CD14-positive monocyte (primary cell): ENCODE data around the gene NEURL1B. TPM values are rescaled to one million over a fixed set of nuclear protein-coding genes. Genes with fewer than 3 reads are reported as not detected.

Source experiments
- DNase-seq, 3 donors: peaks; one replicate each; pipeline ENCODE4 v3.0.0-alpha.2; 2011 to 2022
- H2AFZ ChIP-seq: 2 replicates; pipeline ENCODE4 v1.6.0; 2012; ENCODE audit warnings: mild to moderate bottlenecking, low read depth, low read length, inconsistent platforms; ENCODE audit not compliant: insufficient read depth, poor library complexity, severe bottlenecking
- H3K27ac ChIP-seq, 2 donors: 1 replicate in 1 of 2; 2 replicates in 1 of 2; pipeline ENCODE4 v1.5.1; 2012 to 2013; ENCODE audit warnings: low read length in 2 of 2, control low read depth in 1 of 2, inconsistent platforms in 1 of 2, low read depth in 1 of 2, mild to moderate bottlenecking in 1 of 2
- H3K27me3 ChIP-seq, 2 donors: one replicate each; pipeline versions ENCODE4 v1.6.0 to v1.6.1; 2011 to 2013; ENCODE audit warnings: low read length in 2 of 2; ENCODE audit not compliant: control insufficient read depth in 2 of 2, insufficient read depth in 2 of 2
- H3K36me3 ChIP-seq, 2 donors: replicated peaks in 1 of 2; 1 replicate in 1 of 2; 2 replicates in 1 of 2; pipeline versions ENCODE4 v1.5.1 to v1.6.1; 2012 to 2013; ENCODE audit warnings: low read length in 2 of 2, control low read depth in 1 of 2, inconsistent platforms in 1 of 2, mild to moderate bottlenecking in 1 of 2; ENCODE audit not compliant: insufficient read depth in 2 of 2, control insufficient read depth in 1 of 2
- H3K4me1 ChIP-seq, 2 donors: 1 replicate in 1 of 2; 2 replicates in 1 of 2; pipeline versions ENCODE4 v1.5.1 to v1.6.1; 2012 to 2013; ENCODE audit warnings: low read length in 2 of 2, control low read depth in 1 of 2, inconsistent platforms in 1 of 2, mild to moderate bottlenecking in 1 of 2, moderate library complexity in 1 of 2; ENCODE audit not compliant: insufficient read depth in 2 of 2, control insufficient read depth in 1 of 2
- H3K4me2 ChIP-seq: replicated peaks from 2 replicates; pipeline ENCODE3; 2012; ENCODE audit warnings: low read length, moderate library complexity, mild to moderate bottlenecking; ENCODE audit not compliant: poor library complexity, severe bottlenecking; ENCODE audit errors: extremely low read depth
- H3K4me3 ChIP-seq, 3 experiments: fragments of 200-600 bp in 1 of 3; sonication (generic) in 1 of 3; replicated peaks in 1 of 3; 1 replicate in 2 of 3; 2 replicates in 1 of 3; pipeline ENCODE4 v1.5.1; 2011 to 2013; ENCODE audit warnings: low read length in 3 of 3, mild to moderate bottlenecking in 3 of 3, control low read depth in 2 of 3, low read depth in 2 of 3, inconsistent platforms in 1 of 3, moderate library complexity in 1 of 3
- H3K79me2 ChIP-seq: 2 replicates; pipeline ENCODE4 v1.6.0; 2012; ENCODE audit warnings: mild to moderate bottlenecking, control low read depth, inconsistent platforms, low read length, moderate library complexity; ENCODE audit not compliant: insufficient read depth
- H3K9ac ChIP-seq: 2 replicates; pipeline ENCODE4 v1.6.0; 2017; ENCODE audit warnings: low read length, mild to moderate bottlenecking; ENCODE audit not compliant: insufficient read depth, poor library complexity, severe bottlenecking
- H3K9me3 ChIP-seq, 2 donors: replicated peaks in 1 of 2; 1 replicate in 1 of 2; 2 replicates in 1 of 2; pipeline versions ENCODE4 v1.5.1 to v1.6.1; 2012 to 2013; ENCODE audit warnings: low read length in 2 of 2, control low read depth in 1 of 2; ENCODE audit not compliant: control insufficient read depth in 1 of 2, insufficient read depth in 1 of 2
- H4K20me1 ChIP-seq: 2 replicates; pipeline ENCODE4 v1.6.0; 2012; ENCODE audit warnings: mild to moderate bottlenecking, low read length, control low read depth, moderate library complexity; ENCODE audit not compliant: insufficient read depth
- H3K27ac Mint-ChIP-seq, 7 donors: one replicate each; pipeline ENCODE4 v1.8.0; 2020; ENCODE audit warnings: mild to moderate bottlenecking in 7 of 7, mixed read lengths in 7 of 7, moderate library complexity in 6 of 7, inconsistent platforms in 2 of 7
- H3K27me3 Mint-ChIP-seq, 3 donors: one replicate each; pipeline ENCODE4 v1.8.0; 2021 to 2022; ENCODE audit warnings: low read depth in 3 of 3, mild to moderate bottlenecking in 3 of 3, mixed read lengths in 3 of 3, moderate library complexity in 3 of 3, inconsistent platforms in 1 of 3
- H3K36me3 Mint-ChIP-seq, 2 donors: one replicate each; pipeline ENCODE4 v1.8.0; 2020; ENCODE audit warnings: mixed read lengths in 2 of 2, inconsistent platforms in 1 of 2, mild to moderate bottlenecking in 1 of 2
- H3K4me1 Mint-ChIP-seq: one replicate; pipeline ENCODE4 v1.8.0; 2020; ENCODE audit warnings: mild to moderate bottlenecking, mixed read lengths
- H3K4me3 Mint-ChIP-seq, 2 donors: one replicate each; pipeline ENCODE4 v1.8.0; 2020; ENCODE audit warnings: mild to moderate bottlenecking in 2 of 2, mixed read lengths in 2 of 2, moderate library complexity in 1 of 2
- H3K9me3 Mint-ChIP-seq, 7 donors: one replicate each; pipeline ENCODE4 v1.8.0; 2020 to 2022; ENCODE audit warnings: mixed read lengths in 7 of 7, mild to moderate bottlenecking in 6 of 7, moderate library complexity in 6 of 7, inconsistent platforms in 2 of 7
- CTCF ChIP-seq: fragments of 200-600 bp; IDR thresholded peaks from one replicate; pipeline ENCODE4 v1.8.0; 2022; ENCODE audit warnings: antibody characterized with exemption, mild to moderate bottlenecking
- WGBS: methylation state at CpG from one replicate; pipeline ENCODE4 v1.1.5; 2013; ENCODE audit warnings: missing lambda C conversion rate; ENCODE audit not compliant: insufficient coverage; 5-methylcytosine and 5-hydroxymethylcytosine counted together
- intact Hi-C, 2 donors: fragments of 100-400 bp; cut with micrococcal nuclease; formaldehyde crosslinking; loops; one replicate each; pipeline versions ENCODE4 v1.15.0 to v1.15.1; 2023
- polyA plus RNA-seq, 3 donors: library from polyadenylated mRNA; depleted of rRNA in 1 of 3; unstranded in 2 of 3; stranded (reverse) in 1 of 3; fragments of 300-500 nt in 2 of 3; fragments of >200 nt in 1 of 3; fragmentation: Illumina TruSeq in 2 of 3; gene quantifications; 1 replicate in 2 of 3; 2 replicates in 1 of 3; pipeline ENCODE4 v1.2.3, GENCODE V29; 2012 to 2021

NEURL1B gene
- polyA plus RNA-seq, 3 donors = 0.01 TPM; not detected in 2

- Mint-ChIP-seq H3K4me3 (peak overlapping the region; percentile 68 to 70), H3K9me3 (no peaks in the 10 kb centered on the region), H3K4me1 (peaks cover 53% of the 10 kb centered on the region), H3K27ac (no peak overlapping the region), H3K27me3 (peaks cover 29 to 43% (median 29%) of the 10 kb centered on the region in 3 donors), H3K36me3 (peaks cover 0 to 7% of the 10 kb centered on the region in 2 donors)
- Histone ChIP-seq H2AFZ (peak overlapping the region; percentile 68), H3K4me1 (peaks cover 33 to 47% of the 10 kb centered on the region in 2 donors), H3K36me3 (no peaks in the 10 kb centered on the region), H4K20me1 (no peaks in the 10 kb centered on the region), H3K9ac (peak overlapping the region; percentile 32), H3K9me3 (no peaks in the 10 kb centered on the region), H3K4me2 (peak overlapping the region; percentile 88), H3K79me2 (no peaks in the 10 kb centered on the region), H3K27ac (no peak overlapping the region), H3K27me3 (peaks cover 11 to 38% of the 10 kb centered on the region in 2 donors), H3K4me3 (peak overlapping the region; percentile 35 to 77 (median 36))
- intact Hi-C loops = no loop called here
- no peak for TF ChIP-seq CTCF
- under 1% methylated on average over 63 of the region's 73 CpGs for WGBS
- DNase-seq = no peak
Observed at GRCh38 chr5:172641359-172642050, 442 bp downstream of the NEURL1B start.

DNA sequence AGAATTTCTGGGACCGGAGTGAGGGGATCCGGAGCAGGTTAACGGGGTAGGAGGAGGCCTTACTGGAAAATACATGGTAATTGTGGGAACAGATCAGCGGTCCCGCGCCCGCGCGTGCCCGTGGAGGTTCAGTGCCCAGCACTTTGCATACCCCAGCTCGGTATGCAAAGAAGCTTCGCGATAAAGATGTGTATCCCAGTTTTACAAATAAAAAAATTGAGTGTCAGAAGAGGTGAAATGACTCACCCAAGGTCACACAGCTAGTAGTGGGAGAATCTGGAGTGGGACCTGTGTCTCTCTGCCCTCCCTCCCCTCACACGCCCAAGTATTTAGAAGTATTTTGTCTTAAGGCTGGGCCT lies 967 bp downstream of the NEURL1B start:
- Histone ChIP-seq H3K36me3 (no peaks in the 10 kb centered on the region), H3K4me3 (peak overlapping the region in 2 of 3 experiments; percentile 35 to 77), H3K27ac (no peak overlapping the region), H3K27me3 (peaks cover 11 to 38% of the 10 kb centered on the region in 2 donors), H4K20me1 (no peaks in the 10 kb centered on the region), H3K9ac (no peak overlapping the region), H3K9me3 (no peaks in the 10 kb centered on the region), H3K4me2 (peak overlapping the region; percentile 88), H3K79me2 (no peaks in the 10 kb centered on the region), H3K4me1 (peaks cover 33 to 47% of the 10 kb centered on the region in 2 donors), H2AFZ (peak overlapping the region; percentile 68)
- no peak for TF ChIP-seq CTCF
- intact Hi-C loops = no loop called here
- peaks cover 29 to 43% (median 29%) of the 10 kb centered on the region in 3 donors for H3K27me3 Mint-ChIP-seq
- WGBS = 24% methylated on average over 3 of the region's 14 CpGs
- DNase-seq = no peak
- H3K4me1 Mint-ChIP-seq = peaks cover 53% of the 10 kb centered on the region
- H3K36me3 Mint-ChIP-seq = peaks cover 0 to 7% of the 10 kb centered on the region in 2 donors
- no peaks in the 10 kb centered on the region for H3K9me3 Mint-ChIP-seq
- H3K27ac Mint-ChIP-seq = no peak overlapping the region
- H3K4me3 Mint-ChIP-seq = peak overlapping the region; percentile 68 to 70
